Adipose tissue (tissue), 3 donors: ENCODE measurements around the gene C2orf78. TPM values are rescaled to one million over a fixed set of nuclear protein-coding genes. Genes with fewer than 3 reads are reported as not detected.
"Not testable (repeated sequence)": the region's sequence is repeated elsewhere in the genome, so short reads cannot be mapped to it uniquely, and the experiment has no call there.

Experiments used
- H3K27ac ChIP-seq: one replicate; pipeline ENCODE4 v1.5.1; 2013; ENCODE audit warnings: low read depth, low read length
- WGBS, 3 donors: extraction: QIAGEN DNeasy Blood & Tissue Kit; methylation state at CpG; one replicate each; pipeline ENCODE4 v1.1.7; 2013; 5-methylcytosine and 5-hydroxymethylcytosine counted together
- polyA plus RNA-seq, 3 donors: library from polyadenylated mRNA; stranded (reverse); fragments of 200-250 nt; gene quantifications; one replicate each; pipeline ENCODE4 v1.2.3, GENCODE V29; 2013
- donor health status: healthy with polysubstance abuse.
- donor health status: Bipolar disorder and iron deficiency.
- donor health status: healthy.

C2orf78 gene
- not detected for polyA plus RNA-seq

- H3K27ac ChIP-seq: not testable (repeated sequence)
- WGBS, 3 donors: 0 to 63% (median 61%) methylated on average over 1 to 3 of the region's 3 CpGs
Observed at GRCh38 chr2:73783883-73784282, at the start of gene C2orf78. Gene C2orf78, plus strand, starts transcription at chr2:73784183. Its CDS starts 127 bp downstream, at chr2:73784310.

GRCh38 chr2:73736378-73736777 lies 47.6 kb upstream of the C2orf78 start:
- H3K27ac ChIP-seq: no peak overlapping the region
- WGBS, 3 donors: 9 to 10% (median 10%) methylated on average over 8 of the region's 8 CpGs

GRCh38 chr2:73736855-73737779 lies 46.9 kb upstream of the C2orf78 start, which contains the start of gene TPRKB:
Gene TPRKB, minus strand, starts transcription at chr2:73737345. Its CDS starts 2,776 bp downstream, at chr2:73734569.
- WGBS, 3 donors: 1% methylated on average over 49 of the region's 49 CpGs
- peak within 1 kb of the TSS; percentile 38 for H3K27ac ChIP-seq

- no peak overlapping the region for H3K27ac ChIP-seq
- 95 to 98% (median 96%) methylated on average over 3 of the region's 3 CpGs for WGBS, 3 donors
Observed at GRCh38 chr2:73739101-73739500, 44.9 kb upstream of the C2orf78 start.

GRCh38 chr2:73740767-73741166 lies 43.2 kb upstream of the C2orf78 start:
- 80 to 89% (median 83%) methylated on average over 2 of the region's 2 CpGs for WGBS, 3 donors

GRCh38 chr2:73746015-73746876 lies 37.7 kb upstream of the C2orf78 start:
- no peak overlapping the region for H3K27ac ChIP-seq
- 81 to 93% (median 85%) methylated on average over 11 of the region's 11 CpGs for WGBS, 3 donors

More at GRCh38 chr2:73740767-73741166, 43.2 kb upstream of the C2orf78 start:
- no peak overlapping the region for H3K27ac ChIP-seq

GRCh38 chr2:73746877-73747208 lies 37.1 kb upstream of the C2orf78 start:
- H3K27ac ChIP-seq: no peak overlapping the region
- 82 to 92% (median 86%) methylated on average over 3 of the region's 3 CpGs for WGBS, 3 donors

- H3K27ac ChIP-seq: no peak overlapping the region
- 73 to 93% (median 75%) methylated on average over 2 of the region's 2 CpGs for WGBS, 3 donors
Observed at GRCh38 chr2:73749314-73749713, 34.7 kb upstream of the C2orf78 start.

GRCh38 chr2:73754332-73754731 lies 29.7 kb upstream of the C2orf78 start:
- WGBS, 3 donors: 87 to 98% (median 97%) methylated on average over 7 of the region's 7 CpGs
- not testable (repeated sequence) for H3K27ac ChIP-seq

GRCh38 chr2:73759285-73759764 lies 24.7 kb upstream of the C2orf78 start:
- WGBS, 3 donors: 12 to 35% (median 25%) methylated on average over 3 of the region's 3 CpGs
- no peak overlapping the region for H3K27ac ChIP-seq

- H3K27ac ChIP-seq: no peak overlapping the region
- WGBS, 3 donors: 96 to 97% (median 96%) methylated on average over 2 of the region's 2 CpGs
Observed at GRCh38 chr2:73759904-73760303, 24.1 kb upstream of the C2orf78 start.

- WGBS, 3 donors: 84 to 92% (median 89%) methylated on average over 1 of the region's 1 CpG
- no peak overlapping the region for H3K27ac ChIP-seq
Observed at GRCh38 chr2:73762571-73762970, 21.4 kb upstream of the C2orf78 start.

- WGBS, 3 donors: 88 to 100% (median 100%) methylated on average over 1 of the region's 1 CpG
- H3K27ac ChIP-seq: no peak overlapping the region
Observed at GRCh38 chr2:73764945-73765344, 19.0 kb upstream of the C2orf78 start.

GRCh38 chr2:73766349-73766748 lies 17.6 kb upstream of the C2orf78 start:
- no peak overlapping the region for H3K27ac ChIP-seq
- 91 to 96% (median 92%) methylated on average over 1 of the region's 1 CpG for WGBS, 3 donors

- 91 to 93% (median 92%) methylated on average over 4 of the region's 4 CpGs for WGBS, 3 donors
- H3K27ac ChIP-seq: no peak overlapping the region
Observed at GRCh38 chr2:73766994-73767393, 17.0 kb upstream of the C2orf78 start.

GRCh38 chr2:73770725-73771124 lies 13.3 kb upstream of the C2orf78 start:
- WGBS, 3 donors: 91 to 95% (median 94%) methylated on average over 3 of the region's 3 CpGs
- no peak overlapping the region for H3K27ac ChIP-seq

GRCh38 chr2:73772819-73773218 lies 11.2 kb upstream of the C2orf78 start:
- H3K27ac ChIP-seq: no peak overlapping the region

- 86 to 98% (median 94%) methylated on average over 4 of the region's 4 CpGs for WGBS, 3 donors
Observed at GRCh38 chr2:73776381-73776780, 7.6 kb upstream of the C2orf78 start.

More at GRCh38 chr2:73776381-73776780, 7.6 kb upstream of the C2orf78 start:
- no peak overlapping the region for H3K27ac ChIP-seq
